HG03565 (cell line): Measurements from ENCODE around the gene TBC1D19.
A peak's percentile ranks its signal among the peaks of the same experiment; 100 is the strongest.
"Not testable (repeated sequence)": the region's sequence is repeated elsewhere in the genome, so short reads cannot be mapped to it uniquely, and the experiment has no call there.

ENCODE experiments used
- ATAC-seq: cut with Tn5 transposase; IDR thresholded peaks from one replicate; pipeline ENCODE4 v1.9.1; 2021; ENCODE audit warnings: mild to moderate bottlenecking, moderate library complexity; ENCODE audit not compliant: unreplicated experiment

The TBC1D19 gene, protein sequence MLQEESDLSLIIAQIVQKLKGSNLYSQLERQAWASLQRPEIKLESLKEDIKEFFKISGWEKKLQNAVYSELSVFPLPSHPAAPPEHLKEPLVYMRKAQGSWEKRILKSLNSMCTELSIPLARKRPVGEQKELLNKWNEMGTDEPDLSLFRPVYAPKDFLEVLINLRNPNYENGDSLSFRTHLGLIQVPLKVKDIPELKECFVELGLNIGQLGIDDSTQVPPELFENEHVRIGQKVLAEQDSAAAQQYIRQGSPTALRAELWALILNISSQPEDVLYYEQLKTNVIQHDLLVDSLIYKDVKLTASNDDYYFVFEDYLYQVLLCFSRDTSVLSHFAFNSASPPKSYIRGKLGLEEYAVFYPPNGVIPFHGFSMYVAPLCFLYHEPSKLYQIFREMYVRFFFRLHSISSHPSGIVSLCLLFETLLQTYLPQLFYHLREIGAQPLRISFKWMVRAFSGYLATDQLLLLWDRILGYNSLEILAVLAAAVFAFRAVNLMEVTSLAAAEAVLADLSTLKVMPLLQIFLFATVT

DNA sequence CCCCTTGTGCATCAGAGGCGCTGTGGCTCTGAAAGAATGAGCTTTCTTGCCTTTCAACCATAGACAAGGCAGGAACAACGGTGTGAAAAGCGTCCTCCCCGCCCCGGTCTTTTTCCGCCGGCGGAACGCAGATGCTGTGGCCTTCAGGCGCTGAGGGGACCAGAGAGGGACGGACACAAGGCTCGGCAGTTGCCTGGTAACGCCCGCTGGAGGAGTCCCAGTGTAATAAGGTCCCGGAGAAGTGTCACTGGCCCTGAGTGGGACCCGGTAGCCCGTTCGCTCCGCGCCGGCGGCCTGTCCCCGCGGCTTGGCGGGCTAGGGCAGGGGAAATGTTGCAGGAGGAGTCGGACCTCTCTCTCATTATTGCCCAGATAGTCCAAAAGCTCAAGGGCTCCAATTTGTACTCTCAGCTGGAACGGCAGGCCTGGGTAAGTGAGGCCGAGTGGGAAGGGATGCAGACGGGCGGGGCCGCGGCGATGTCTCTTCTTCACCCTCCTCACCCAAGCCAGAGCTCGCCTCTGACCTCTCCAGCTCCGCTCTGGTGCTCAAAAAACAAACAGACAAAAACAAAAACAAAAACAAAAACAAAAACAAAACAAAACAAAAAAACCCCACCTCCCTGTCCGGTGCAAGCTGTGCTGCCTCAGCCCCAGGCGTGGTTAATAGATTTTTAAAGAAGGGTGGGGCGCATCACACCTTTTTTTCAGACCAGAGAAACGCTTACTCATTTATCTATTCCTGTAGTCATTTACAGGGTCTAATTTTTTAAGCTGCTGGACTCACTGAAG lies at the start of gene TBC1D19:
TBC1D19 (plus strand) TSS at position 220 of the 788 bp plus-strand sequence; CDS start at position 330, 110 bp downstream.
- peak; percentile 99 for ATAC-seq

DNA sequence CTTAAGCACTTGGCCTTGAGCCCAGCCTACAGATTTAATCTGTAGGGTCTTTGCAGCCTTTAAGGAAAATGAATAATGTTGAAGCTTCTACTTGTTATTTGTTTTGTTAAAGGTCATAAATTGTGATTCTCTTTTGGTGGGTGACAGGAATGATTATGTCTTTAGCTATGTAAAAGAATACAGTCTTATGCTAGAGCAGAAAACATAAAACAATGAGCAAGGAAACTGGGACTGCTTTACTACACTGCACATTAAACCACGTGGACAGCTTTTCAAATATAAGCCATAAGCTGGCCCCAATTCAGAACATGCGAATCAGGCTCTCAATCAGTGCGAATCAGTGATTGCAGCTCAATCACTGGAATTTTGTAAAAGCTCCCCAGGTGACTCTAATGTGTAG lies 40.9 kb upstream of the TBC1D19 start:
- ATAC-seq = no peak

DNA sequence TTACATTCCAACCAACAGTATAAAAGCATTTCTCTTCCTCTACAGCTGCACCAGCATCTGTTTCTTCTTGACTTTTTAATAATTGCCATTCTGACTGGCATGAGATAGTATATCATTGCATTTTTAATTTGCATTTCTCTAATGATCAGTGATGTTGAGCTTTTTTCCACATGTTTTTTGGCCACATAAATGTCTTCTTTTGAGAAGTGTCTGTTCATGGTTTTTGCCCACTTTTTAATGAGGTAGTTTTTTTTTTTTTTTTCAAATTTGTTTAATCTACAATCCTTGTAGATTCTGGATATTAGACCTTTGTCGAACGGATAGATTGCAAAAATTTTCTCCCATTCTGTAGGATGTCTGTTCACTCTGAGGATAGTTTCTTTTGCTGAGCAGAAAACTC lies 39.5 kb upstream of the TBC1D19 start:
- no peak for ATAC-seq

DNA sequence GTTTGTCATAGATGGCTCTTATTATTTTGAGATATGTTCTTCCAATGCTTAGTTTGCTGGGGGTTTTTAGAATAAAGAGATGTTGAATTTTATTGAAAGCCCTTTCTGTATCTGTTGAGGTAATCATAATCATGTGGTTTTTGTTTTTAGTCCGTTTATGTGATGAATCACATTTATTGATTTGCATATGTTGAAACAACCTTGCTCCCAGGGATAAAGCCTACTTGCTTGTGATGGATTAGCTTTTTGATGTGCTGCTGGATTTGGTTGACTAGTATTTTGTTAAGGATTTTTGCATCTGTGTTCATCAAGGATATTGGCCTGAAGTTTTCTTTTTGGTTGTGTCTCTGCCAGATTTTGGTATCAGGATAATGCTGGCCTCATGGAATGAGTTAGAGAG lies 35.5 kb upstream of the TBC1D19 start:
- ATAC-seq = not testable (repeated sequence)

DNA sequence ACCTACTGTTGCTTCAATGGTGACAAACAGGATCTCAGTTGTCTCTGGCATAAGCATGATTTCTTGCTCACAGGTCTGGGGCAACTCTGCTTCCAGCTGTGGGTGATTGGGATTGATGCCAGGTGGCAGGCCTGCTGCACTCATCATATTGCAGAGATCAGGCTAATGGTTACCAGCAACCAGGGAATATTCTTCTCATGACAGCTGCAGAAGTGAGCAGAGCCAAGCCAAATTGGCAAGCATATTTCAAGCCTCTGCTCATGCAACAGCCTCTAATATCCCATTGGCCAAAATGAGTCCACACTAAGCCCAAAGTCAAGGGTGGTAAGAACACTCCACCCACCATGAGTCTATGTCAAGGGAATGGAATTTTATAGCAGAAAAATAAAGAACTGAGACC lies 26.7 kb upstream of the TBC1D19 start:
- ATAC-seq = no peak

DNA sequence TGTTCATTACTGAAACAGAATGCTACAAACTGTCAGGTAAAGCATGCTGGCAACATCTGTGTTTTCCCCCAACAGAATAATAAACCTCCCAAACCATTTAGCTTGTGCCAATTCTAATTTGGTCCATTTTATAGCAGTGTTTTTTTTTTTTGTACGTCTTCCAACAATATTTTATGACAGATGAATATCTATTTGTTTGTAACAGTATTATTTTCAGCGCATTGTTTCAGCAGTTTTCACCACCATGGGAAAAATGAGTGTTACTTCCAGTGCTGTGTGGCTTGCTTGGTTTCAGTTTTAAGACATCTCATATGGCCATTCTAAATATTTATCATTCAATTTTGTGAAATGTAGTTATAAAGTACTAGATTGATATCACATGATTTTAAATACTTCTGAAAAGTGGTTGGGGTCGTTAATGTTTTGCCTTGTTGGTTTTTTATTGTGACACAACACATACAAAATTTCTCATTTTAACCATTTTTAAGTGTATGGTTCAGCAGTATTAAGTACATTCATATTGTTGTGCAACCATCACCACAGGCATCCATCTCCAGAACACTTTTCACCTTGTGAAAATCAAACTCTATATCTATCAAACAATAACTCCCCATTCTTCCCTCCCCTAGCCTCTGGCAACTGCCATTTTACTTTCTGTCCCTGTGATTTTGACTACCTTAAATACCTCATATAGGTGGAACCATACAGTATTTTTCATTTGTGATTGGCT lies 25.6 kb upstream of the TBC1D19 start:
- ATAC-seq = no peak

DNA sequence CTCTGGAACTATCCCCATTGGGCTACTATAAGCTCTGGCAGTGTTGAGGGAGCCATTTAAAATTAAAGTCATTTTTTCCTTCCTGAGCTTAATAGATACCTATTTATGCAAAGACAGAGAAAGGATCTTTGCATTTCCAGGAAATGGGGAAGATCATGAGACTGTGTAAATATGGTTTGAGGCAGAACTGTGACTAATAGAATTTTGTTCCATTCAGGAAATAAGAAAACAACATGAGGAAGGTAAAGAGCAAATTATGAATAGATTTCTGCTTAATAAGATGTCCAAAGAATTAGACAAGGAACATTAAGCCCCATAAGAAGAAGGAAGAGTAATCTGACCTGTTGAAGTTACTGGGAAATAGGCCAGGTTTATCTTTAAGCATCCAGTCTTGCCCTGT lies 17.8 kb upstream of the TBC1D19 start:
- no peak for ATAC-seq

DNA sequence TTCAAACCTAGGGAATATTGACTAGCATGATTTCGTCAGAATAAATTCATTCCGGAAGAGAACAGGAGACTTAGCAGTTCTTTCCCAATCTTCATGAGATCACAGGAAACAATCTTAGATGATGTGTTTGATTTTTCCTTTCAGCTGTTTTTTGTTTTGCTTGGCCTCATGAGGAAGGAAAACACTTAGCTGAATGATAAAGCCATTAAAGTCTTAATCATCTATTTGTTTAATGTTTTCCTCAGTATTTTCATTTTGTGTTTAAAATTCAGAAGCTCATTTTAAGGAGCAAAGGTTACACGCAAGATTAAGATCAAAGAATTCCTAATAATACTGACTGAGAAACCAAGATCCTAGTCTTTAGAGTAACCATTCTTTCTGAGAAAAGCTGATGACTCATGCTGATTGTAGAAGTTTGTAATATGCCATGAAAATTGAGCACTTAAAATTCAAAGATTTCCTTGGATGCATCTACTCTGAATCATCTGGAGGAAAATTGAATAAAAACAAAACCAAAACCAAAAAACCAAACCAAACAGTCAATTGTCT lies 15.4 kb upstream of the TBC1D19 start:
- ATAC-seq = no peak

DNA sequence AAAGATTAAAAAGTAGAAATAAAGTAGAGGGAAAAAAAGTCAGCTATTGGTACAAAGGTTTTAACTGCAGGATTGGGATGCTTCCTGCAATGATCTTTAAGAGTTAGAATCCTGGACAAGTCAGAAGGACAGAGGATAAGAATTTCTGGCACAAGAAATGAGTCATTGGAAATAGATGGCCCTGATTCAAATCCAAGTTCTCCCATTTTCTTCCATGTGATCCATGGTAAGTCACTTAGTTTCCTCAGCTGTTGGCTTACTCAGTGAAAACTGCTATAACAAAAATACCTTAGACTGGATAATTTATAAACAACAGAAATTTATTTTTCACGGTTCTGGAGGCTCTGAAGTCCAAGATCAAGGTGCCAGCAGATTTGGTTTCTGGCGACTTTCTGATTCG lies 13.3 kb upstream of the TBC1D19 start:
- no peak for ATAC-seq

DNA sequence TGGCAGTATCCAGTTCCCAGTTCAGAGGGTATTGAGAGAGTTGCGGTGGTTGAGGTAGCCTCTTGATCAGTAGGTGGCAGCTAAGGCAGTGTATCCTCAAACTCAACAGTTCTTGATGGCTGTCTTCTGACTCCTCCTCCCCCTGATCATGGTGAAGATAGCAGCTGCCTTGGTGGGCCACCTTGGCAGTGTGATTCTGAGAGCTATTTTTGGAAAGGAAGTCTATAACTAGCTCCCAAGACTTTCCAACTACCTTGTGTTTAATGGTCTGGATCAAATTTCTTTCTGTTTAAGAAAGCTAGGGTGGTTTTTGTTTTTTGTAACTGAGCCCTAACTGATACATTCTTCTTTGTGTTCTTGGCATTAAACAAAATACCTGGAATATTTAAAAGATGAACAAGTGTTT lies 10.5 kb upstream of the TBC1D19 start:
- no peak for ATAC-seq

DNA sequence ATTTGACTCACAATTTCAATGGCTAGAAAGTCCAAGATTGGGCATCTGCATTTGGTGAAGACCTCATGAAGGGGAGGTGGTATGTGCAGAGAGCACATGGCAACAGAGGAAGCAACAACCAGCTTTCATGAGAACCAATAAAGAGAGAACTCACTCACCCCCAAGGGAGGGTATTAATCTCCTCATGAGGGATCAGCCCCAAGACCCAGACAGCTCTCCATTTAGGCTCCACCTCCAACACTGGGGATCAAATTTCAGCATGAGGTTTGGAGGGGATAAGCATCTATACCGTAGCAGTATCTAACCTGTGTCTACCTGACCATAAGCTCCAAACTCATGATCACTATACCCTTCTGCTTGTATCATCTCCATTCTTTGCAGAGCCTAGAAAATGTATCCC lies 9.3 kb upstream of the TBC1D19 start:
- ATAC-seq = no peak

DNA sequence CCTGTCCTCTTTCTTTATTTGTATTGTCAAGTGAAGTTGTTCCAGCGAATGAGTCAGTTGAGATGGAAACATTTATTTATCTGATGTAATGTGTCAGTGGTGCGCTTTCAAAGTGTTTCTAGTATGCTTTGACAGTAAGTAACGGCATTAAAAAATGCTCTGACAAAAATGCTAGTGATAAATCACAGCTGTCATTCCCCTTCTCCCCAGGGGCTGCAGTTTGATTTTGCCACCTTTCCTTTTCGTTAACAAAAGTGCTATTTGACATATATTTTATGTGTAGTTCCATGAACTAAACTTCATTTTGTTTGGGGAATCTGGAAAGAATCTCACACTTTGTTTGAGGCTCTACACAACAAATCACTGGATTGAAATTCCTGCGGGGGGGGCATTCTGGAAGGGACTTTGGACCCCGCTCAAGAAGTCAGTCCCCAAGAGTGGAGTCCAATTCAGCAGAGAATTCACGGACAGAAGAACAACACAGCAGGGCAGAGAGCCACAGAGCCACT lies 7.6 kb upstream of the TBC1D19 start:
- no peak for ATAC-seq

DNA sequence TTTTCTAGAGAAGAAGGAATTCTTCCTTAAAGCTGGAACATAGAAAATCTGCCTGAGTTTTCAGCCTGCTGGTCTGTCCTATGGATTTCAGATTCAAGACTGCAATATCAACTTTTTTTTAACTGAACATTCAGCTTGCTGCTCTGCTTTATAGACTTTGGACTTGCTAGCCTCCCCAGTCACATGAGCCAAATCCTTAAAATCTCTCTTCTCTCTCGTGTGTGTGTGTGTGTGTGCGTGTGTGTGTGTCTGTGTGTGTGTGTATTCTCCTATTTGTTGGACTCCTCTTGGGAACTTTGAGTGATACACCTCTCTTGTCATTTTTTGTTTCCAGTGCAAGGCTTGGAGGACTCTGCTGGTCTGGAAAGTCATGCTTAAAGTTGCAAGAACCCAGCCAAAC lies 6.8 kb upstream of the TBC1D19 start:
- ATAC-seq = no peak

DNA sequence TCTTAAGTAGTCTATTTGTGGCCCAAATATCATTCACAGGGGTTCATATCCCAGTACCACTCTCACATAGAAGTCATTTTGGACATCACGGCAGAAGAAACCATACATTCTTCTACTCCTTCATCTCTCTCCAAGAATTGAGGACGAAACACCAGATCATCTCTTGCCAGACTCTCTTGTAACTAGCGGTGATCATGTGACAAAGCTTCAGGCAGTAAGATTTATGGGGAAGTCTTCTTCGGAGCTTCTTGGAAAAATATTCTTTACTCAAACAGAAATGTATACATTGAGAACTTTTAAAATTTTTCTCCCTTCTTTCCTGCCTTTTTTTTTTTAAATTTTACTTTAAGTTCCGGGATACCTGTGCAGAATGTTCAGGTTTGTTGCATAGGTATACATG lies 4.7 kb upstream of the TBC1D19 start:
- no peak for ATAC-seq

DNA sequence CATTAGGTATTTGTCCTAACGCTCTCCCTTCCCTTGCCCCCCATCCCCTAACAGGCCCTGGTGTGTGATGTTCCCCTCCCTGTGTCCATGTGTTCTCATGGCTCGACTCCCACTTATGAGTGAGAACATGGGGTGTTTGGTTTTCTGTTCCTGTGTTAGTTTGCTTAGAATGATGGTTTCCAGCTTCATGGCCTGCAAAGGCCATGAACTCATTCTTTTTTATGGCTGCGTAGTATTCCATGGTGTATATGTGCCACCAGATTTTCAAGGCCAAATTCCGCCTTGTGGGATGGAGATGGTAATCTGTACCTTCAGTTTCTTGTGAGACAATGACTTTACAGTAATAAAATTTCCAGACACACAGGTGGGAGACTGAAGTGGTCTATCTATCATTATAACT lies 2.5 kb upstream of the TBC1D19 start:
- not testable (repeated sequence) for ATAC-seq

DNA sequence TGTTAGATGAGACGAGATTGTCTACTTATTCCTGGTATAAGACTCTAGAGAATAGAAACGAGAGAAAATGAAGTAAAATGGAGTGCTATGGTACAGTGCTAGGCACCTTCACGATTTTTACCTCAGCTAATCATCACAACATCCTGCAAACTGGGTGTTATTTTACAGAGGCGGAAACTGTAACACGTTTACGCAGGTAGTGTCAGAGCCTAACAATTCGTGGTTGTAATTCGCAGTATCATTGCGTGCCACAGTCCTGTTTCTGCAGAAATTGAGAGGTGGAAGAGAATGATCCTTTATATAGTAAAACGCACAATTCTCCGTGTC lies 383 bp upstream of the TBC1D19 start:
- ATAC-seq = peak; percentile 57

DNA sequence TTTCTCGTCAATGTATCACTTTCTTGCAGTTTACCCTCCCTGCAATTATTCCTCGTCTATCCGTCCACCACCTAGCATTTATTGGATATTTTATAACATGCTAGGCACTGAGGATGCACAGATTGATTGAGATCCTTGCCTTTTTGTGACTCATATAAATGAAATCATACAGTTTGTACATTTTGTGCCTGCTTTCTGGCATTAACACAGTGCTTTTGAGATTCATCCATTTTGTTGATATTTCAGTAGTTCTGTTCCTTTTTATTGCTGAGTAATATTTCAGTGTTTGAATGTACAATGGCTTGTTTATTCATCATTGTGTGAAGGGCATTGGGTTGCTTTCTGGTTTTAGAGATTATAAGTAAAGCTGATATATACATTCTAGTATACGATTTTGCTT lies 841 bp downstream of the TBC1D19 start:
- no peak for ATAC-seq

DNA sequence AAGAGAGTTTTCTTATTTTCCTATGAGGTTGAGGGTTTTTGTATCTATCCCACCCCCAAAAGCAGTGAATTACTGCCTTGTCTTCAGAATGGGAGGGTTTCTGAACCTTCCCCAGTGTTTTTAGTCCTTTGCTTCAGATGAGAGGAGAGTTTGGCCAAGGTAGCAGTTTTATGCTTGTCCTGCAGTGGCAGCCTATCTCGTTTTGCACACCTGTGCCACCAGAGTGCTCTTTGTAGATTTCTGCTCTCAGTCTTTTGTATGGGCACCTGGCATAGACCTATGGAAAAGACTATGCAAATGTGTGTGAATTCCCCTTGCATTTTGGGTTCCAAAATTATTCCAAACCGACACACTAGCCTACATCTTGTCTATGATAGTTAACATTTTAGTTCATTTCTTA lies 5.8 kb downstream of the TBC1D19 start:
- no peak for ATAC-seq

DNA sequence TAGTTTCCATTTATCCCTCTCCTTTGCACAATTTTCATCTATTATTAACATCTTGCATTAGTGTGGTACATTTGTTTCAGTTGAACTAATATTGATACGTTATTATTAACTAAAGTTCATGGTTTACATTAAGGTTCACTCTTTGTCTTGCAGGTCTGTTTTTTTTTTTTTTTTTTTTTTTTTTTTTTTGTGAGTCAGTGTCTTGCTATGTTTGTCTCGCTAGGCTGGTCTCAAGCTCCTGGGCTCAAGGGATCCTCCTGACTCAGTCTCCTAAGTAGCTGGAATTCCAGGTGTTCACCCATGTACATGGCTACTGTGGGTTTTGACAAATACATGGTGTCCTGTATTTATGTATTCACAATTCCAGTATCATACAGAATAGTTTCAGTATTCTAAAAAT lies 6.8 kb downstream of the TBC1D19 start:
- no peak for ATAC-seq

DNA sequence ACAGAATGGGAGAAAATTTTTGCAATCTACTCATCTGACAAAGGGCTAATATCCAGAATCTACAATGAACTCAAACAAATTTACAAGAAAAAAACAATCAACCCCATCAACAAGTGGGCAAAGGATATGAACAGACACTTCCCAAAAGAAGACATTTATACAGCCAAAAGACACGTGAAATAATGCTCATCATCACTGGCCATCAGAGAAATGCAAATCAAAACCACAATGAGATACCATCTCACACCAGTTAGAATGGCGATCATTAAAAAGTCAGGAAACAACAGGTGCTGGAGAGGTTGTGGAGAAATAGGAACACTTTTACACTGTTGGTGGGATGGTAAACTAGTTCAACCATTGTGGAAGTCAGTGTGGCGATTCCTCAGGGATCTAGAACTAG lies 9.7 kb downstream of the TBC1D19 start:
- not testable (repeated sequence) for ATAC-seq

DNA sequence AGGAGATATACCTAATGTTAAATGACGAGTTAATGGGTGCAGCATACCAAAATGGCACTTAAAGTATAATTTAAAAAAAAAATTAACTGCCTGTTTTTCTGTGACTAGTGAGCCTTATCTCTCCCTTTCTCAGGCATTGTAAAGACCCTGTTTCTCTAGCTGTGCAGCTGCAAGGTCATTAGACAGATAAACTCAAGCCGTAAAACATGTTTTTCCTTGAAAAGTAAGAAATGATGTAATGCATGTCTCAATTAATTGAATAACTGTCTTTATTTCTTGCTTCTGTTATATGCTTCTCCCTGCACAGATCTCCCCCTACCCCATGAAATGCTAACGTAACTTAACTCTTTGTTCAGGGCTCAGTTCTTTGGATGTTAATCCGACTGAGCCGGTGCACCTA lies 10.5 kb downstream of the TBC1D19 start:
- no peak for ATAC-seq
